ENCODE results near the gene SETD5. TPM values are rescaled to one million over a fixed set of nuclear protein-coding genes. Genes with fewer than 3 reads are reported as not detected.

Gene SETD5
- total RNA-seq = 100 to 1,000 TPM in 1 of 4 donors, 10 to 100 TPM in 3; 57.9 to 198 (median 94.2) TPM

GRCh38 chr3:9397332-9397905 lies at the start of gene SETD5:
Gene SETD5 (plus strand): TSS chr3:9397615. CDS start chr3:9428939, 31,324 bp downstream.
- DNase-seq = peak; percentile 98
- Histone ChIP-seq H3K4me1 (peaks cover 12 to 25% of the 10 kb centered on the region in 2 donors), H3K27ac (peak within 1 kb of the TSS; percentile 97 to 99), H3K4me3 (peak within 1 kb of the TSS; percentile 89 to 96), H3K27me3 (no peaks in the 10 kb centered on the region), H3K36me3 (no peaks in the 10 kb centered on the region), H3K9me3 (no peaks in the 10 kb centered on the region)
- TF ChIP-seq POLR2A (IDR thresholded peaks at IDR 0.05) (peak; percentile 86 to 89), CTCF (IDR thresholded peaks at IDR 0.05) (no peak)
- intact Hi-C loops (cut with DNase I; ENCODE audit: low total_unique reads) = no loop called here

- Histone ChIP-seq H3K27me3 (no peaks in the 10 kb centered on the region), H3K4me1 (no peaks in the 10 kb centered on the region), H3K36me3 (no peaks in the 10 kb centered on the region), H3K27ac (no peak overlapping the region), H3K9me3 (no peaks in the 10 kb centered on the region), H3K4me3 (no peak overlapping the region)
- DNase-seq = no peak
- no peak for TF ChIP-seq POLR2A (IDR thresholded peaks at IDR 0.05)
- no peak for TF ChIP-seq CTCF (IDR thresholded peaks at IDR 0.05)
- intact Hi-C loops (cut with DNase I; ENCODE audit: low total_unique reads) = no loop called here
Observed at GRCh38 chr3:9347887-9348286, 49.5 kb upstream of the SETD5 start.

GRCh38 chr3:9349321-9350117 lies 47.9 kb upstream of the SETD5 start:
- no peaks in the 10 kb centered on the region for H3K4me1 ChIP-seq
- H3K36me3 ChIP-seq = no peaks in the 10 kb centered on the region
- H3K27me3 ChIP-seq = no peaks in the 10 kb centered on the region
- no peak for TF ChIP-seq POLR2A (IDR thresholded peaks at IDR 0.05)
- TF ChIP-seq CTCF (IDR thresholded peaks at IDR 0.05) = no peak
- no peak overlapping the region for H3K27ac ChIP-seq
- intact Hi-C loops (cut with DNase I; ENCODE audit: low total_unique reads) = loop anchor here (10.0 kb wide), 1 partner anchor 75 kb away; no protein-coding TSS in a partner anchor
- H3K9me3 ChIP-seq = no peaks in the 10 kb centered on the region
- DNase-seq = no peak
- no peak overlapping the region for H3K4me3 ChIP-seq

GRCh38 chr3:9351709-9352126 lies 45.7 kb upstream of the SETD5 start:
- no peaks in the 10 kb centered on the region for H3K4me1 ChIP-seq

More at GRCh38 chr3:9351709-9352126, 45.7 kb upstream of the SETD5 start:
- no peak for TF ChIP-seq POLR2A (IDR thresholded peaks at IDR 0.05)
- TF ChIP-seq CTCF (IDR thresholded peaks at IDR 0.05) = no peak
- intact Hi-C loops (cut with DNase I; ENCODE audit: low total_unique reads) = loop anchor here (10.0 kb wide), 1 partner anchor 73 kb away; no protein-coding TSS in a partner anchor
- no peak for DNase-seq
- Histone ChIP-seq H3K36me3 (no peaks in the 10 kb centered on the region), H3K9me3 (no peaks in the 10 kb centered on the region), H3K4me3 (no peak overlapping the region), H3K27me3 (no peaks in the 10 kb centered on the region), H3K27ac (no peak overlapping the region)

All from uterus (tissue), 4 donors.